HepG2 (cell line): ENCODE data around the gene PRSS36. TPM values are rescaled to one million over a fixed set of nuclear protein-coding genes. Genes with fewer than 3 reads are reported as not detected.
A peak's percentile ranks its signal among the peaks of the same experiment; 100 is the strongest.

Experiments
- ARID2 ChIP-seq: sonication (generic); formaldehyde crosslinking; IDR thresholded peaks from 2 replicates; pipeline ENCODE4 v1.8.1; 2022; ENCODE audit warnings: mild to moderate bottlenecking, missing genetic modification reagents, borderline replicate concordance
- ATF7 ChIP-seq, 2 experiments: fragments of 450-650 bp in 1 of 2; sonication (generic) in 1 of 2; formaldehyde crosslinking in 1 of 2; IDR thresholded peaks; 2 replicates each; pipeline versions ENCODE4 v1.4.0 to v1.6.1; 2016 to 2020; ENCODE audit warnings: antibody characterized with exemption in 1 of 2, mild to moderate bottlenecking in 1 of 2, missing genetic modification reagents in 1 of 2
- SOX6 ChIP-seq, 2 experiments: fragments of 450-650 bp in 1 of 2; sonication (generic) in 1 of 2; formaldehyde crosslinking in 1 of 2; IDR thresholded peaks; 2 replicates each; pipeline versions ENCODE4 v1.4.0 to v1.6.1; 2017 to 2020; ENCODE audit warnings: antibody characterized with exemption in 1 of 2, mild to moderate bottlenecking in 1 of 2, missing genetic modification reagents in 1 of 2
- THAP7 ChIP-seq: sonication (generic); formaldehyde crosslinking; IDR thresholded peaks from 2 replicates; pipeline ENCODE4 v1.8.1; 2023; ENCODE audit warnings: mild to moderate bottlenecking, missing genetic modification reagents
- ZFP41 ChIP-seq: sonication (generic); formaldehyde crosslinking; IDR thresholded peaks from 2 replicates; pipeline ENCODE4 v1.4.0; 2020; ENCODE audit warnings: mild to moderate bottlenecking, missing genetic modification reagents, borderline replicate concordance
- ZNF609 ChIP-seq: sonication (generic); formaldehyde crosslinking; IDR thresholded peaks from 2 replicates; pipeline ENCODE4 v1.4.0; 2020; ENCODE audit warnings: mild to moderate bottlenecking, missing genetic modification reagents, borderline replicate concordance
- ZNF83 ChIP-seq: sonication (generic); formaldehyde crosslinking; IDR thresholded peaks from 2 replicates; pipeline ENCODE4 v1.4.0; 2020; ENCODE audit warnings: missing genetic modification reagents, mild to moderate bottlenecking, borderline replicate concordance
- polyA plus RNA-seq, 8 experiments: library from polyadenylated mRNA; depleted of rRNA in 3 of 8; stranded (reverse) in 7 of 8; unstranded in 1 of 8; fragments of >200 nt; fragmentation: Illumina TruSeq in 4 of 8; extraction: Trizol in 4 of 8; gene quantifications; 2 replicates each; pipeline versions ENCODE4 v1.2.1 to v1.2.3, GENCODE V29; 2011 to 2016; ENCODE audit warnings: low read depth in 4 of 8, missing spikeins in 1 of 8, mixed read lengths in 1 of 8; ENCODE audit not compliant: insufficient read depth in 1 of 8
- total RNA-seq, 5 experiments: library from RNA; depleted of rRNA; stranded (reverse); fragments of >200 nt; fragmentation: Illumina TruSeq; extraction: Trizol; gene quantifications; 2 replicates each; pipeline ENCODE4 v1.2.3, GENCODE V29; 2016; ENCODE audit warnings: low read depth in 1 of 5
- TF ChIP-seq, protein P1 (sequence below), 2 experiments: fragments of 450-650 bp in 1 of 2; sonication (generic) in 1 of 2; formaldehyde crosslinking in 1 of 2; IDR thresholded peaks; 2 replicates each; pipeline versions ENCODE4 v1.6.1 to v1.8.0; 2016 to 2022; ENCODE audit warnings: antibody characterized with exemption in 1 of 2, mild to moderate bottlenecking in 1 of 2, missing genetic modification reagents in 1 of 2
- TF ChIP-seq, protein P2 (sequence below): sonication (generic); formaldehyde crosslinking; IDR thresholded peaks from 2 replicates; pipeline ENCODE4 v1.5.1; 2020; ENCODE audit warnings: mild to moderate bottlenecking, moderate library complexity, missing genetic modification reagents

PRSS36 gene
- total and polyA plus RNA-seq, 2 of the 13 experiments (the other 11 are each of a cell fraction or from before 2014, with no cell fraction given): 1.5 to 2.1 TPM

DNA sequence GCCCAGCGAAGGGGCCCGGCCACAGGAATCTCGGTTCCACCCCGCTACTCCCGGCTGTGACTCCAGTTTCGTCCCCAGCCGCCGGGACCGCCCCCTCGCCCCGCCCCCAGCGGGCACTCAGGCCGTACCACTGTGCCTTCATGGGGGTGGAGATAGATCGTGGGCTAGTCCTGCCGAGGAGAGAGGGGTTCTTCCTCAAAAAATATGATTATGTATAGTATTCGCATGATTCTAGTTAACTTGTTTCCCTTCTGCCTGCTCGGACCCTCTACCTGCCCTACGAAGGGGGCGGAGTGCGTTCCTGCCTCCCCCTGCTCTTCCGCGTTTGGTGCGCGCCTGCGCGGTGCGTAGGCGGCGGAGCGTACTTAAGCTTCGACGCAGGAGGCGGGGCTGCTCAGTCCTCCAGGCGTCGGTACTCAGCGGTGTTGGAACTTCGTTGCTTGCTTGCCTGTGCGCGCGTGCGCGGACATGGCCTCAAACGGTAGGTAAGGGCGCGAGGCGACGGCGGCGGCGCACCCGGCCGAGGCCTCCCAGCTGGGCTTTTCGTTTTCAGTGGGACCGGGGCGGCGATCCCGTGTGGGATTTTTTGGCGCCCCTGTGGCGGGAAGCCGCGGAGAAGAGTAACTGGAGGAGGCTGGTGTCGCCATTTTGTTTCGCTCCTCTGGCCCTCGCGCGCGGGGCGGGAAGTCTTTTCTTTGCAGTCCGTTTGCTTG lies 30.0 kb upstream of the PRSS36 start, which contains the start of gene FUS (continued):
- TF ChIP-seq THAP7 (CRISPR knock-in tag) (peak; percentile 89), ZNF609 (CRISPR knock-in tag) (peak; percentile 42), ARID2 (peak; percentile 98), SOX6 (IDR thresholded peaks at IDR 0.05) (no peak), SOX6 (CRISPR knock-in tag; IDR thresholded peaks at IDR 0.05) (peak; percentile 44; the same call in 1 of the 2 replicates), ZFP41 (peak; percentile 95), ZNF83 (0 out of 2 replicates have a peak, but pooled peaks have one; percentile 11), ATF7 (IDR thresholded peaks at IDR 0.05) (peak; percentile 98), ATF7 (CRISPR knock-in tag; IDR thresholded peaks at IDR 0.05) (0 out of 2 replicates have a peak, but pooled peaks have one; percentile 10)
- TF ChIP-seq, protein P1, sequence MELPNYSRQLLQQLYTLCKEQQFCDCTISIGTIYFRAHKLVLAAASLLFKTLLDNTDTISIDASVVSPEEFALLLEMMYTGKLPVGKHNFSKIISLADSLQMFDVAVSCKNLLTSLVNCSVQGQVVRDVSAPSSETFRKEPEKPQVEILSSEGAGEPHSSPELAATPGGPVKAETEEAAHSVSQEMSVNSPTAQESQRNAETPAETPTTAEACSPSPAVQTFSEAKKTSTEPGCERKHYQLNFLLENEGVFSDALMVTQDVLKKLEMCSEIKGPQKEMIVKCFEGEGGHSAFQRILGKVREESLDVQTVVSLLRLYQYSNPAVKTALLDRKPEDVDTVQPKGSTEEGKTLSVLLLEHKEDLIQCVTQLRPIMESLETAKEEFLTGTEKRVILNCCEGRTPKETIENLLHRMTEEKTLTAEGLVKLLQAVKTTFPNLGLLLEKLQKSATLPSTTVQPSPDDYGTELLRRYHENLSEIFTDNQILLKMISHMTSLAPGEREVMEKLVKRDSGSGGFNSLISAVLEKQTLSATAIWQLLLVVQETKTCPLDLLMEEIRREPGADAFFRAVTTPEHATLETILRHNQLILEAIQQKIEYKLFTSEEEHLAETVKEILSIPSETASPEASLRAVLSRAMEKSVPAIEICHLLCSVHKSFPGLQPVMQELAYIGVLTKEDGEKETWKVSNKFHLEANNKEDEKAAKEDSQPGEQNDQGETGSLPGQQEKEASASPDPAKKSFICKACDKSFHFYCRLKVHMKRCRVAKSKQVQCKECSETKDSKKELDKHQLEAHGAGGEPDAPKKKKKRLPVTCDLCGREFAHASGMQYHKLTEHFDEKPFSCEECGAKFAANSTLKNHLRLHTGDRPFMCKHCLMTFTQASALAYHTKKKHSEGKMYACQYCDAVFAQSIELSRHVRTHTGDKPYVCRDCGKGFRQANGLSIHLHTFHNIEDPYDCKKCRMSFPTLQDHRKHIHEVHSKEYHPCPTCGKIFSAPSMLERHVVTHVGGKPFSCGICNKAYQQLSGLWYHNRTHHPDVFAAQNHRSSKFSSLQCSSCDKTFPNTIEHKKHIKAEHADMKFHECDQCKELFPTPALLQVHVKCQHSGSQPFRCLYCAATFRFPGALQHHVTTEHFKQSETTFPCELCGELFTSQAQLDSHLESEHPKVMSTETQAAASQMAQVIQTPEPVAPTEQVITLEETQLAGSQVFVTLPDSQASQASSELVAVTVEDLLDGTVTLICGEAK (IDR thresholded peaks at IDR 0.05): no peak
- TF ChIP-seq, protein P1 (CRISPR knock-in tag; IDR thresholded peaks at IDR 0.05): peak; percentile 59; the same call in 1 of the 2 replicates
- TF ChIP-seq, protein P2, sequence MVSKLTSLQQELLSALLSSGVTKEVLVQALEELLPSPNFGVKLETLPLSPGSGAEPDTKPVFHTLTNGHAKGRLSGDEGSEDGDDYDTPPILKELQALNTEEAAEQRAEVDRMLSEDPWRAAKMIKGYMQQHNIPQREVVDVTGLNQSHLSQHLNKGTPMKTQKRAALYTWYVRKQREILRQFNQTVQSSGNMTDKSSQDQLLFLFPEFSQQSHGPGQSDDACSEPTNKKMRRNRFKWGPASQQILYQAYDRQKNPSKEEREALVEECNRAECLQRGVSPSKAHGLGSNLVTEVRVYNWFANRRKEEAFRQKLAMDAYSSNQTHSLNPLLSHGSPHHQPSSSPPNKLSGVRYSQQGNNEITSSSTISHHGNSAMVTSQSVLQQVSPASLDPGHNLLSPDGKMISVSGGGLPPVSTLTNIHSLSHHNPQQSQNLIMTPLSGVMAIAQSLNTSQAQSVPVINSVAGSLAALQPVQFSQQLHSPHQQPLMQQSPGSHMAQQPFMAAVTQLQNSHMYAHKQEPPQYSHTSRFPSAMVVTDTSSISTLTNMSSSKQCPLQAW (CRISPR knock-in tag): peak; percentile 80; the same call in 1 of the 2 replicates
